Gastroesophageal sphincter (tissue), 4 donors: Measurements from ENCODE around the gene AFDN. TPM values are rescaled to one million over a fixed set of nuclear protein-coding genes. Genes with fewer than 3 reads are reported as not detected.

Experiments used
- ATAC-seq: fragments of 150-250 bp; one replicate; pipeline ENCODE4 v1.9.1; 2016; ENCODE audit warnings: mild to moderate bottlenecking, moderate library complexity
- H3K27ac ChIP-seq, 4 donors: fragments of 200-600 bp; sonication (generic) in 3 of 4; 1 replicate in 3 of 4; 2 replicates in 1 of 4; pipeline ENCODE4 v1.5.1; 2016 to 2019
- H3K27me3 ChIP-seq: fragments of 200-600 bp; sonication (generic); one replicate; pipeline ENCODE4 v1.5.1; 2019
- H3K36me3 ChIP-seq, 2 donors: fragments of 200-600 bp; sonication (generic); one replicate each; pipeline ENCODE4 v1.5.1; 2019; ENCODE audit warnings: control low read depth in 1 of 2
- H3K4me1 ChIP-seq, 3 donors: fragments of 200-600 bp; sonication (generic); 1 replicate in 2 of 3; 2 replicates in 1 of 3; pipeline ENCODE4 v1.5.1; 2016 to 2019; ENCODE audit warnings: control low read depth in 2 of 3
- H3K4me3 ChIP-seq, 2 donors: fragments of 200-600 bp; sonication (generic); one replicate each; pipeline ENCODE4 v1.5.1; 2019; ENCODE audit warnings: mild to moderate bottlenecking in 1 of 2, moderate library complexity in 1 of 2
- H3K9me3 ChIP-seq, 3 donors: fragments of 200-600 bp; sonication (generic); one replicate each; pipeline ENCODE4 v1.5.1; 2017 to 2019; ENCODE audit warnings: control low read depth in 2 of 3
- EP300 ChIP-seq: sonication (generic); formaldehyde crosslinking; IDR thresholded peaks from one replicate; pipeline ENCODE4 v1.6.1; 2017; ENCODE audit warnings: antibody characterized with exemption, mild to moderate bottlenecking
- POLR2A ChIP-seq, 2 donors: fragments of 450-650 bp; IDR thresholded peaks; one replicate each; pipeline ENCODE4 v1.6.1; 2017; ENCODE audit warnings: antibody characterized with exemption in 2 of 2, mild to moderate bottlenecking in 2 of 2, moderate library complexity in 1 of 2
- POLR2AphosphoS5 ChIP-seq: sonication (generic); formaldehyde crosslinking; IDR thresholded peaks from one replicate; pipeline ENCODE4 v1.6.1; 2017; ENCODE audit warnings: antibody characterized with exemption
- WGBS, 2 donors: methylation state at CpG; one replicate each; pipeline ENCODE4 v1.1.5; 2018; ENCODE audit warnings: low coverage in 1 of 2; 5-methylcytosine and 5-hydroxymethylcytosine counted together
- total RNA-seq, 4 donors: library from RNA; depleted of rRNA; stranded (reverse); fragments of >200 nt; gene quantifications; one replicate each; pipeline ENCODE4 v1.1.0, GENCODE V29; 2016
- TF ChIP-seq, protein P1 (sequence below), 4 experiments: fragments of 200-600 bp in 2 of 4; fragments of 450-650 bp in 2 of 4; sonication (generic) in 1 of 4; IDR thresholded peaks; one replicate each; pipeline ENCODE4 v1.5.1; 2017 to 2019; ENCODE audit warnings: antibody characterized with exemption in 4 of 4, mild to moderate bottlenecking in 2 of 4, moderate library complexity in 2 of 4

AFDN gene
- total RNA-seq, 4 donors from 2014 or later = 60.7 to 98.4 (median 79.7) TPM

DNA sequence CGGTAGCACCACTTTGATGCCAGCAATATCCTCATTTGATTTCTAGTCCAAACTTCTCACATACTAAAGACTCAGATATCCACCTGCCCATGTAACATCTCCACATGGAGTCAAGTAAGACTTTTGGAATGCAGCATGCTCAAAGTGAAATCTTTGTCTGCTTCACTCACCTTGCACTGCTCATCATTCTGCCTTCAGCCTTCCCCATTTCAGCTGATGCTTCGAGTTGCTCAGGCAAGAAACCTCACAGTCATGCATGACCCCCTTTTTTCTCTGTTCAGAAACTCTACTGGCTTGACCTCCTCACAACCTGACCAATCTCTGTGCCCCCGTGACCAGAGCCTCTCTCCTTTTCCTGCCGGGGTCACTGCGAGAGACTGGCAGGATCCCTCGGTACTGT, 129.8 kb downstream of the AFDN start:
- H3K4me3 ChIP-seq = no peak overlapping the region
- H3K27me3 ChIP-seq = no peaks in the 10 kb centered on the region
- no peak overlapping the region for H3K27ac ChIP-seq
- peaks cover 0 to 50% of the 10 kb centered on the region in 2 donors for H3K36me3 ChIP-seq
- H3K9me3 ChIP-seq = no peaks in the 10 kb centered on the region
- no peak for TF ChIP-seq POLR2A (IDR thresholded peaks at IDR 0.05)
- TF ChIP-seq, protein P1, sequence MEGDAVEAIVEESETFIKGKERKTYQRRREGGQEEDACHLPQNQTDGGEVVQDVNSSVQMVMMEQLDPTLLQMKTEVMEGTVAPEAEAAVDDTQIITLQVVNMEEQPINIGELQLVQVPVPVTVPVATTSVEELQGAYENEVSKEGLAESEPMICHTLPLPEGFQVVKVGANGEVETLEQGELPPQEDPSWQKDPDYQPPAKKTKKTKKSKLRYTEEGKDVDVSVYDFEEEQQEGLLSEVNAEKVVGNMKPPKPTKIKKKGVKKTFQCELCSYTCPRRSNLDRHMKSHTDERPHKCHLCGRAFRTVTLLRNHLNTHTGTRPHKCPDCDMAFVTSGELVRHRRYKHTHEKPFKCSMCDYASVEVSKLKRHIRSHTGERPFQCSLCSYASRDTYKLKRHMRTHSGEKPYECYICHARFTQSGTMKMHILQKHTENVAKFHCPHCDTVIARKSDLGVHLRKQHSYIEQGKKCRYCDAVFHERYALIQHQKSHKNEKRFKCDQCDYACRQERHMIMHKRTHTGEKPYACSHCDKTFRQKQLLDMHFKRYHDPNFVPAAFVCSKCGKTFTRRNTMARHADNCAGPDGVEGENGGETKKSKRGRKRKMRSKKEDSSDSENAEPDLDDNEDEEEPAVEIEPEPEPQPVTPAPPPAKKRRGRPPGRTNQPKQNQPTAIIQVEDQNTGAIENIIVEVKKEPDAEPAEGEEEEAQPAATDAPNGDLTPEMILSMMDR (IDR thresholded peaks at IDR 0.05) = no peak
- no peak for TF ChIP-seq EP300
- no peak for TF ChIP-seq POLR2AphosphoS5
- 93 to 100% methylated on average over 1 to 6 of the region's 6 CpGs for WGBS, 2 donors
- H3K4me1 ChIP-seq = peaks cover 0 to 5% (median 0%) of the 10 kb centered on the region in 3 donors
- ATAC-seq = no peak

DNA sequence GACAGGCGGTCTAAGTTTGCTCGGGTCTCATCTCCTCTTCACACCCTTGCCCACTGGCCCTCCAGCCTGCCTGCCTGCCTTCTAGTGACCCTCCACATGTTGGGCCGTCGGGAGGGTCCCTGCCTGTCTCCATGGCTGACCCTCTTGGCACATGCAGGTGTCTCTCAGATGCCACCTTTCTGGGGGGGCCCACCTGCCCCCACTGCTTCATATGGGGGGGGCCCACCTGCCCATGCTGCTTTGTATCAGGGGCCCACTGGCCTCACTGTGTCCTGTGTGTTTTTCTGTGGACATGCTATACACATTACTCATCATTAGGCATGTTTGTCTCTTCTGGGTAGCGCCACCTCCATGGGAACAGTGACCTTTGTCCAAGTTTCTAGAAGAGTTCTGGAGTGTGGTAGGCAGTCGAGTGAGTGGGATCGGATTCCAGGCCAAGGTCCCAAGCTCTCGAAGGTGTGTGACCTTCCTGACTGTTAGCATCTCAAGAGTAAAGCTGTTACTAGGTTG, 130.3 kb downstream of the AFDN start:
- 94 to 97% methylated on average over 4 to 5 of the region's 8 CpGs for whole genome bisulfite sequencing, 2 donors
- H3K36me3 ChIP-seq = peaks cover 0 to 45% of the 10 kb centered on the region in 2 donors
- TF ChIP-seq POLR2AphosphoS5 = no peak
- TF ChIP-seq, protein P1 (IDR thresholded peaks at IDR 0.05) = no peak
- H3K27me3 ChIP-seq = no peaks in the 10 kb centered on the region
- H3K4me3 ChIP-seq = no peak overlapping the region
- ATAC-seq = no peak
- H3K4me1 ChIP-seq = peaks cover 0 to 5% (median 0%) of the 10 kb centered on the region in 3 donors
- no peaks in the 10 kb centered on the region for H3K9me3 ChIP-seq
- H3K27ac ChIP-seq = no peak overlapping the region

DNA sequence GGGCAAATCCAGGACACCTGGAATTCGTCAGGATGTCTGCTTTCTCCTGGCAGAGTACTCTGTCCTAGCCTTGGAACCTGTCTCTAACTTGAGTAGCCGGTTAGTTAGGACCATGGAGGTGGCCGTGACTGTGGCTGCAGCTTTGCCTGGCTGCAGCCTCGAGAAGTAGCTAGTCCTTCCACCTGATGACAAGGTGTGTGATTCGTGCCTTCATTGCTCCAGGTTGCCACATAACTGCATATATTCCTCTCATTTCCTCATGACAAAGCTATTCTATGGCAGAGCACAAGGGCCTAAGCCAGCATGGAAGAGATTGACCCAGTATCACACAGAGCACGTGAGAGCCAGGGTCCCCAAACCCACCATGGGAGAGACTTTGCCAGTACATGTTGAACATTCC, 130.9 kb downstream of the AFDN start:
- no peak for ATAC-seq
- TF ChIP-seq EP300 = no peak
- Histone ChIP-seq H3K27ac (no peak overlapping the region), H3K4me1 (peaks cover 0 to 5% (median 0%) of the 10 kb centered on the region in 3 donors), H3K9me3 (no peaks in the 10 kb centered on the region), H3K27me3 (no peaks in the 10 kb centered on the region), H3K36me3 (peaks cover 0 to 44% of the 10 kb centered on the region in 2 donors), H3K4me3 (no peak overlapping the region)
- WGBS, 2 donors = 100% methylated on average over 1 to 2 of the region's 6 CpGs

DNA sequence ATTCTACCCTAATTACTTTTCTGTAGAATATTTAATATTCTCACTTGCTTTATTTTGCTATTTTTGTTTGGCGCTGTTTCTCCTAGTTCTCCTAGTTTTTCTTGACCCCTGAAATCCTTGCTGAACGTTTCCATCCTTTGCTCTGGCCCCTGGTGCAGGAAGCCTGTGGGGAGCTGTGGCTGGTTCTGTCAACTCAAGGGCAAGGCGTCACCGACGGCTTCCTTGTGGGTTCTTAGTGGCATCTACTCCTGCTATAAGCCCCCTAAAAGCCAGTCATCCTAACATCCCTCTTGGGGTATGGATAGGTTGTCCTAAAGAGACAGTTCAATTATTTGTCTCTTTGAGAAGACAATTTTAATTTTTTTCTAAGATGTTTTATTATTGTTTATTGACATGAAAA, 133.9 kb downstream of the AFDN start:
- 93 to 100% methylated on average over 5 of the region's 5 CpGs for WGBS, 2 donors
- Histone ChIP-seq H3K4me1 (peaks cover 0 to 20% (median 0%) of the 10 kb centered on the region in 3 donors), H3K27ac (no peak overlapping the region), H3K27me3 (no peaks in the 10 kb centered on the region), H3K4me3 (no peak overlapping the region), H3K36me3 (peaks cover 0 to 54% of the 10 kb centered on the region in 2 donors), H3K9me3 (no peaks in the 10 kb centered on the region)
- TF ChIP-seq, protein P1 (IDR thresholded peaks at IDR 0.05) = no peak
- TF ChIP-seq POLR2AphosphoS5 = no peak
- no peak for TF ChIP-seq EP300
- no peak for TF ChIP-seq POLR2A (IDR thresholded peaks at IDR 0.05)
- ATAC-seq = no peak

DNA sequence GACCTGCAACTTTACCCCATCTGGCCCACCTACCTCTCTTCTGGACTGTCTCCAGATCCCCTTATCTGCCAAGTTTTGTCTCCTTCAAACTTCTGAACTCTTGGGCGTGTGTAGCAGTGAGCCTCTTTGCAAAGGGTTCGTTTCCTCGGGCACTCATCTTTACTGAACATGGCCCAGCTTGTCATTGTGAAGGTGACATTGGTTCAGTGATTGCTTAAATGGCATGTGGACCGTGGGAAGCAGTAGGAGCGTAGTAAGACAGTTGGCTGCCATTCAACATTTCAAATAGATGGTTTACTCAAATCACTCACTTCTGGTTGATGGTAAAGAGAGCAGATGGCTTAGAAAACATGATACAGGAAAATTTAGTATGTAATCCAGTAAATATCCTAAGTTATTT, 136.0 kb downstream of the AFDN start:
- no peak overlapping the region for H3K4me3 ChIP-seq
- no peaks in the 10 kb centered on the region for H3K27me3 ChIP-seq
- peaks cover 0 to 54% of the 10 kb centered on the region in 2 donors for H3K36me3 ChIP-seq
- WGBS, 2 donors = 86 to 100% methylated on average over 1 to 5 of the region's 5 CpGs
- no peak overlapping the region for H3K27ac ChIP-seq
- no peak for ATAC-seq
- no peak for TF ChIP-seq POLR2A (IDR thresholded peaks at IDR 0.05)
- no peak for TF ChIP-seq POLR2AphosphoS5
- TF ChIP-seq, protein P1 (IDR thresholded peaks at IDR 0.05) = no peak
- TF ChIP-seq EP300 = no peak
- no peaks in the 10 kb centered on the region for H3K9me3 ChIP-seq
- H3K4me1 ChIP-seq = peaks cover 0 to 20% (median 0%) of the 10 kb centered on the region in 3 donors
